NCI-H446 (cell line): ENCODE data around the gene COL15A1.

Experiments
- DNase-seq, 2 experiments: peaks; one replicate each; lab custom pipeline; 2025; lab: John Stamatoyannopoulos, UW

Gene COL15A1

GRCh38 chr9:98916660-98917059 lies 27.0 kb upstream of the COL15A1 start:
- no peak for DNase-seq

GRCh38 chr9:98917746-98918487 lies 25.8 kb upstream of the COL15A1 start:
- no peak for DNase-seq

- DNase-seq: no peak
These were observed 22.0 kb upstream of the COL15A1 start for GRCh38 chr9:98921732-98922131.

GRCh38 chr9:98922721-98923435 lies 20.8 kb upstream of the COL15A1 start:
- DNase-seq: no peak

GRCh38 chr9:98923451-98924123 lies 20.1 kb upstream of the COL15A1 start:
- no peak for DNase-seq

GRCh38 chr9:98924946-98925820 lies 18.5 kb upstream of the COL15A1 start:
- no peak for DNase-seq

- DNase-seq: no peak
These were observed 17.8 kb upstream of the COL15A1 start for GRCh38 chr9:98925956-98926355.

- no peak for DNase-seq
These were observed 16.0 kb upstream of the COL15A1 start for GRCh38 chr9:98927724-98928123.

- DNase-seq: peak in 1 of 2 experiments; percentile 49
These were observed 14.6 kb upstream of the COL15A1 start for GRCh38 chr9:98929071-98929470.

GRCh38 chr9:98929895-98930341 lies 13.8 kb upstream of the COL15A1 start:
- no peak for DNase-seq

- no peak for DNase-seq
These were observed 12.9 kb upstream of the COL15A1 start for GRCh38 chr9:98930792-98931191.

GRCh38 chr9:98931600-98932389 lies 11.9 kb upstream of the COL15A1 start:
- DNase-seq: no peak

- no peak for DNase-seq
These were observed 10.5 kb upstream of the COL15A1 start for GRCh38 chr9:98933185-98933584.

GRCh38 chr9:98933890-98934289 lies 9.8 kb upstream of the COL15A1 start:
- DNase-seq: no peak

GRCh38 chr9:98935071-98935505 lies 8.6 kb upstream of the COL15A1 start:
- no peak for DNase-seq

GRCh38 chr9:98940276-98940675 lies 3.4 kb upstream of the COL15A1 start:
- DNase-seq: no peak

- no peak for DNase-seq
These were observed 1.7 kb upstream of the COL15A1 start for GRCh38 chr9:98941946-98942523.

- DNase-seq: no peak
These were observed 613 bp upstream of the COL15A1 start for GRCh38 chr9:98942906-98943681.

GRCh38 chr9:98944057-98944733 lies 488 bp downstream of the COL15A1 start:
- no peak for DNase-seq
